ENCODE measurements around the gene SLC2A14. TPM values are rescaled to one million over a fixed set of nuclear protein-coding genes. Genes with fewer than 3 reads are reported as not detected.
A peak's percentile ranks its signal among the peaks of the same experiment; 100 is the strongest.
"Not testable (repeated sequence)": the region's sequence is repeated elsewhere in the genome, so short reads cannot be mapped to it uniquely, and the experiment has no call there.

SLC2A14 gene
- total RNA-seq (2014; rRNA removed; shearing (Covaris generic)) = not detected in 2 replicates

- in situ Hi-C loops (cut with HindIII; ENCODE audit: low sequenced_read_pairs) = no loop called here
- no peak for DNase-seq (ENCODE audit: low spot score)
These were observed at the start of gene SLC2A14 for GRCh38 chr12:7872566-7873319. Gene SLC2A14 (minus strand): TSS chr12:7872915. CDS start chr12:7869880, 3,035 bp downstream.

GRCh38 chr12:7921181-7921580 is 48.5 kb upstream of the SLC2A14 start:
- in situ Hi-C loops (cut with HindIII; ENCODE audit: low sequenced_read_pairs); DNase-seq (ENCODE audit: low spot score): not testable (repeated sequence)

- in situ Hi-C loops (cut with HindIII; ENCODE audit: low sequenced_read_pairs); DNase-seq (ENCODE audit: low spot score): not testable (repeated sequence)
These were observed 45.5 kb upstream of the SLC2A14 start for GRCh38 chr12:7918268-7918590.

- DNase-seq (ENCODE audit: low spot score) = no peak
- in situ Hi-C loops (cut with HindIII; ENCODE audit: low sequenced_read_pairs) = no loop called here
These were observed 44.9 kb upstream of the SLC2A14 start for GRCh38 chr12:7917392-7918267.

- in situ Hi-C loops (cut with HindIII; ENCODE audit: low sequenced_read_pairs) = no loop called here
- DNase-seq (ENCODE audit: low spot score) = no peak
These were observed 44.2 kb upstream of the SLC2A14 start for GRCh38 chr12:7916936-7917335.

- in situ Hi-C loops (cut with HindIII; ENCODE audit: low sequenced_read_pairs) = no loop called here
- DNase-seq (ENCODE audit: low spot score) = peak; percentile 47
These were observed 43.1 kb upstream of the SLC2A14 start for GRCh38 chr12:7915661-7916403.

- in situ Hi-C loops (cut with HindIII; ENCODE audit: low sequenced_read_pairs); DNase-seq (ENCODE audit: low spot score): not testable (repeated sequence)
These were observed 37.4 kb upstream of the SLC2A14 start for GRCh38 chr12:7910106-7910505.

GRCh38 chr12:7907009-7907408 is 34.3 kb upstream of the SLC2A14 start:
- DNase-seq (ENCODE audit: low spot score) = no peak
- in situ Hi-C loops (cut with HindIII; ENCODE audit: low sequenced_read_pairs) = no loop called here

GRCh38 chr12:7906303-7906702 is 33.6 kb upstream of the SLC2A14 start:
- DNase-seq (ENCODE audit: low spot score); in situ Hi-C loops (cut with HindIII; ENCODE audit: low sequenced_read_pairs): not testable (repeated sequence)

- DNase-seq (ENCODE audit: low spot score); in situ Hi-C loops (cut with HindIII; ENCODE audit: low sequenced_read_pairs): not testable (repeated sequence)
These were observed 32.9 kb upstream of the SLC2A14 start for GRCh38 chr12:7905600-7906125.

- in situ Hi-C loops (cut with HindIII; ENCODE audit: low sequenced_read_pairs) = no loop called here
- DNase-seq (ENCODE audit: low spot score) = peak; percentile 20
These were observed 32.4 kb upstream of the SLC2A14 start for GRCh38 chr12:7905071-7905470.

GRCh38 chr12:7902416-7902815 is 29.7 kb upstream of the SLC2A14 start:
- in situ Hi-C loops (cut with HindIII; ENCODE audit: low sequenced_read_pairs); DNase-seq (ENCODE audit: low spot score): not testable (repeated sequence)

GRCh38 chr12:7899755-7900154 is 27.0 kb upstream of the SLC2A14 start:
- in situ Hi-C loops (cut with HindIII; ENCODE audit: low sequenced_read_pairs) = no loop called here
- no peak for DNase-seq (ENCODE audit: low spot score)

- DNase-seq (ENCODE audit: low spot score); in situ Hi-C loops (cut with HindIII; ENCODE audit: low sequenced_read_pairs): not testable (repeated sequence)
These were observed 24.0 kb upstream of the SLC2A14 start for GRCh38 chr12:7896726-7897125.

- in situ Hi-C loops (cut with HindIII; ENCODE audit: low sequenced_read_pairs) = no loop called here
- DNase-seq (ENCODE audit: low spot score) = no peak
These were observed 19.7 kb upstream of the SLC2A14 start for GRCh38 chr12:7892186-7892980.

- no peak for DNase-seq (ENCODE audit: low spot score)
- in situ Hi-C loops (cut with HindIII; ENCODE audit: low sequenced_read_pairs) = no loop called here
These were observed 12.0 kb upstream of the SLC2A14 start for GRCh38 chr12:7884689-7885088.

- in situ Hi-C loops (cut with HindIII; ENCODE audit: low sequenced_read_pairs); DNase-seq (ENCODE audit: low spot score): not testable (repeated sequence)
These were observed 9.0 kb upstream of the SLC2A14 start for GRCh38 chr12:7881736-7882120.

GRCh38 chr12:7880952-7881735 is 8.4 kb upstream of the SLC2A14 start:
- in situ Hi-C loops (cut with HindIII; ENCODE audit: low sequenced_read_pairs) = not testable (repeated sequence)

More at GRCh38 chr12:7880952-7881735, 8.4 kb upstream of the SLC2A14 start:
- DNase-seq (ENCODE audit: low spot score) = not testable (repeated sequence)
